Keratinocyte (primary cell): ENCODE results near the gene HARBI1. TPM values are rescaled to one million over a fixed set of nuclear protein-coding genes. Genes with fewer than 3 reads are reported as not detected.

ENCODE experiments used
- DNase-seq: peaks from one replicate; pipeline ENCODE4 v3.0.0-alpha.2; 2011; ENCODE audit warnings: low read depth, missing footprints, low spot score
- FAIRE-seq: peaks from 2 replicates; lab custom pipeline; 2011; peaks lifted over from hg19 to GRCh38; lab: Jason Lieb, UNC
- H2AFZ ChIP-seq: 2 replicates; pipeline ENCODE4 v1.6.0; 2012; ENCODE audit warnings: low read length, control low read depth, inconsistent platforms; ENCODE audit not compliant: control insufficient read depth
- H3K27ac ChIP-seq: 2 replicates; pipeline ENCODE4 v1.5.1; 2011; ENCODE audit warnings: low read length; ENCODE audit not compliant: control insufficient read depth, insufficient read depth
- H3K27me3 ChIP-seq: 3 replicates; pipeline ENCODE4 v1.6.0; 2011; ENCODE audit warnings: low read length; ENCODE audit not compliant: control insufficient read depth, insufficient read depth; ENCODE audit errors: extremely low read depth
- H3K36me3 ChIP-seq, 2 experiments: 2 replicates in 1 of 2; 3 replicates in 1 of 2; pipeline ENCODE4 v1.5.1; 2011; ENCODE audit warnings: low read length in 2 of 2, mild to moderate bottlenecking in 1 of 2; ENCODE audit not compliant: control insufficient read depth in 2 of 2, insufficient read depth in 2 of 2; ENCODE audit errors: extremely low read depth in 1 of 2
- H3K4me1 ChIP-seq: 3 replicates; pipeline ENCODE4 v1.5.1; 2011; ENCODE audit warnings: low read length; ENCODE audit not compliant: control insufficient read depth, insufficient read depth; ENCODE audit errors: extremely low read depth
- H3K4me2 ChIP-seq: 3 replicates; pipeline ENCODE4 v1.6.0; 2011; ENCODE audit warnings: low read depth, low read length; ENCODE audit not compliant: control insufficient read depth, insufficient read depth; ENCODE audit errors: extremely low read depth
- H3K4me3 ChIP-seq, 3 experiments: fragments of 200-600 bp in 1 of 3; sonication (generic) in 1 of 3; 2 replicates in 2 of 3; 3 replicates in 1 of 3; pipeline ENCODE4 v1.5.1; 2011 to 2016; ENCODE audit warnings: low read length in 3 of 3, mild to moderate bottlenecking in 3 of 3, control low read depth in 2 of 3, inconsistent platforms in 1 of 3, low read depth in 1 of 3, mixed read lengths in 1 of 3, mixed run types in 1 of 3, moderate library complexity in 1 of 3; ENCODE audit not compliant: control insufficient read depth in 2 of 3, insufficient read depth in 2 of 3; ENCODE audit errors: extremely low read depth in 1 of 3
- H3K79me2 ChIP-seq: 2 replicates; pipeline ENCODE4 v1.6.0; 2012; ENCODE audit warnings: low read length; ENCODE audit not compliant: control insufficient read depth, insufficient read depth
- H3K9ac ChIP-seq: 3 replicates; pipeline ENCODE4 v1.6.0; 2011; ENCODE audit warnings: low read length; ENCODE audit not compliant: control insufficient read depth, insufficient read depth; ENCODE audit errors: extremely low read depth
- H3K9me1 ChIP-seq: 3 replicates; pipeline ENCODE4 v1.6.0; 2011; ENCODE audit warnings: low read length; ENCODE audit not compliant: control insufficient read depth, insufficient read depth; ENCODE audit errors: extremely low read depth
- H3K9me3 ChIP-seq: 2 replicates; pipeline ENCODE4 v1.5.1; 2012; ENCODE audit warnings: low read depth, low read length; ENCODE audit not compliant: control insufficient read depth
- H4K20me1 ChIP-seq: 3 replicates; pipeline ENCODE4 v1.6.0; 2011; ENCODE audit warnings: low read length; ENCODE audit not compliant: control insufficient read depth, insufficient read depth; ENCODE audit errors: extremely low read depth
- EZH2 ChIP-seq: IDR thresholded peaks from one replicate; pipeline ENCODE4 v1.6.1; 2012; ENCODE audit warnings: inconsistent platforms, mild to moderate bottlenecking, low read length, moderate library complexity
- dilution Hi-C: fragments of 300-500 bp; cut with MboI; formaldehyde crosslinking; loops from one replicate; pipeline ENCODE4 v1.7.0; 2020; ENCODE audit warnings: low sequenced_read_pairs; ENCODE audit not compliant: extremely low pct_ligation_motif_present
- polyA plus RNA-seq, 5 experiments: library from polyadenylated mRNA; depleted of rRNA in 3 of 5; stranded (reverse) in 3 of 5; stranded (forward) in 1 of 5; unstranded in 1 of 5; fragments of >200 nt; gene quantifications; 1 replicate in 1 of 5; 2 replicates in 3 of 5; 3 replicates in 1 of 5; pipeline versions ENCODE4 v1.2.1 to v1.2.3, GENCODE V29; 2011 to 2012; ENCODE audit warnings: missing spikeins in 2 of 5, low read depth in 1 of 5, low replicate concordance in 1 of 5
- TF ChIP-seq, protein P1 (sequence below), 3 experiments: IDR thresholded peaks in 1 of 3; conservative IDR thresholded peaks in 1 of 3; optimal IDR thresholded peaks in 1 of 3; 2 replicates in 2 of 3; 3 replicates in 1 of 3; pipeline versions ENCODE3 to v1.5.1; 2011; ENCODE audit warnings: low read length in 3 of 3, mild to moderate bottlenecking in 3 of 3, moderate library complexity in 2 of 3, control low read depth in 1 of 3, inconsistent platforms in 1 of 3; ENCODE audit not compliant: insufficient read depth in 2 of 3; ENCODE audit errors: extremely low read depth in 1 of 3

The HARBI1 gene
- polyA plus RNA-seq, 1 donor (not counting 4 experiments of a cell fraction or from before 2014, with no cell fraction given) = 5.5 TPM

- dilution Hi-C loops = no loop called here
- TF ChIP-seq, protein P1, sequence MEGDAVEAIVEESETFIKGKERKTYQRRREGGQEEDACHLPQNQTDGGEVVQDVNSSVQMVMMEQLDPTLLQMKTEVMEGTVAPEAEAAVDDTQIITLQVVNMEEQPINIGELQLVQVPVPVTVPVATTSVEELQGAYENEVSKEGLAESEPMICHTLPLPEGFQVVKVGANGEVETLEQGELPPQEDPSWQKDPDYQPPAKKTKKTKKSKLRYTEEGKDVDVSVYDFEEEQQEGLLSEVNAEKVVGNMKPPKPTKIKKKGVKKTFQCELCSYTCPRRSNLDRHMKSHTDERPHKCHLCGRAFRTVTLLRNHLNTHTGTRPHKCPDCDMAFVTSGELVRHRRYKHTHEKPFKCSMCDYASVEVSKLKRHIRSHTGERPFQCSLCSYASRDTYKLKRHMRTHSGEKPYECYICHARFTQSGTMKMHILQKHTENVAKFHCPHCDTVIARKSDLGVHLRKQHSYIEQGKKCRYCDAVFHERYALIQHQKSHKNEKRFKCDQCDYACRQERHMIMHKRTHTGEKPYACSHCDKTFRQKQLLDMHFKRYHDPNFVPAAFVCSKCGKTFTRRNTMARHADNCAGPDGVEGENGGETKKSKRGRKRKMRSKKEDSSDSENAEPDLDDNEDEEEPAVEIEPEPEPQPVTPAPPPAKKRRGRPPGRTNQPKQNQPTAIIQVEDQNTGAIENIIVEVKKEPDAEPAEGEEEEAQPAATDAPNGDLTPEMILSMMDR (optimal IDR thresholded peaks at IDR 0.05 in 1 of 3, IDR thresholded peaks at IDR 0.05 in 1 of 3, conservative IDR thresholded peaks at IDR 0.05 in 1 of 3; ENCODE audit: extremely low read depth in 1 of 3, insufficient read depth in 2 of 3, low read length in 3 of 3) = no peak
- TF ChIP-seq EZH2 = no peak
- DNase-seq (no peak), FAIRE-seq (no peak)
- no peak overlapping the region for H3K27ac ChIP-seq
- H3K9me1 ChIP-seq = no peaks in the 10 kb centered on the region
- no peaks in the 10 kb centered on the region for H3K9me3 ChIP-seq
- no peak overlapping the region for H3K9ac ChIP-seq
- H3K4me2 ChIP-seq = no peak overlapping the region
- H3K27me3 ChIP-seq = no peaks in the 10 kb centered on the region
- H3K79me2 ChIP-seq = peaks cover 75% of the 10 kb centered on the region
- H2AFZ ChIP-seq = no peak overlapping the region
- peaks cover 8% of the 10 kb centered on the region for H4K20me1 ChIP-seq
- H3K36me3 ChIP-seq = no peaks in the 10 kb centered on the region
- H3K4me1 ChIP-seq = no peaks in the 10 kb centered on the region
- no peak overlapping the region for H3K4me3 ChIP-seq
These were observed 40.0 kb downstream of the HARBI1 start for GRCh38 chr11:46577058-46577457.

DNA sequence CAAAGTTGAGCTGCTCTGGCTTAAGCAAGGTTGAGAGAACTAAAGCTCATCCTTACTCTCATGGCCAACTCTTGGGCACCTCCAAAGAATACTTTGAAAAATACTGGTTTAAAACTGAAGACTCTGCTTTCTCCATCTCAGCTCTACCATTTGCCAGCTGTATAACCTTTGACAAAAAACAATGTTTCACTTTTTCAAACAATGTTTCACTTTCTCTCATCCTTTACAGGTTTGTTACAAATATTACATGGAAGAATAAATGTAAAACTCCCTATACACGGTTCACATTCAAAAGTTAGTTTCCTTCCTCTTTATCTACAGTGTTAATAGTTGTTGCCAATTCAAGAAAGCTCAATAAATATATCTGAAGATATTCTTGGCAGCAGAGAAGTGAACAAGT is 42.4 kb downstream of the HARBI1 start:
- Histone ChIP-seq H4K20me1 (peaks cover 2% of the 10 kb centered on the region), H3K9me1 (no peaks in the 10 kb centered on the region), H3K9ac (no peak overlapping the region), H3K4me2 (no peak overlapping the region), H3K27ac (no peak overlapping the region), H3K4me3 (no peak overlapping the region), H3K4me1 (peaks cover 7% of the 10 kb centered on the region), H3K36me3 (no peaks in the 10 kb centered on the region), H3K9me3 (no peaks in the 10 kb centered on the region), H2AFZ (no peak overlapping the region), H3K27me3 (no peaks in the 10 kb centered on the region), H3K79me2 (peaks cover 75% of the 10 kb centered on the region)
- no peak for TF ChIP-seq EZH2
- TF ChIP-seq, protein P1 (optimal IDR thresholded peaks at IDR 0.05 in 1 of 3, IDR thresholded peaks at IDR 0.05 in 1 of 3, conservative IDR thresholded peaks at IDR 0.05 in 1 of 3; ENCODE audit: extremely low read depth in 1 of 3, insufficient read depth in 2 of 3, low read length in 3 of 3) = no peak
- FAIRE-seq = no peak
- no peak for DNase-seq
- dilution Hi-C loops = no loop called here
